GM18858 (cell line): ENCODE measurements around the gene TMEM47.

Source experiments
- ATAC-seq: cut with Tn5 transposase; IDR thresholded peaks from one replicate; pipeline ENCODE4 v1.9.1; 2021; ENCODE audit not compliant: unreplicated experiment

The TMEM47 gene

DNA sequence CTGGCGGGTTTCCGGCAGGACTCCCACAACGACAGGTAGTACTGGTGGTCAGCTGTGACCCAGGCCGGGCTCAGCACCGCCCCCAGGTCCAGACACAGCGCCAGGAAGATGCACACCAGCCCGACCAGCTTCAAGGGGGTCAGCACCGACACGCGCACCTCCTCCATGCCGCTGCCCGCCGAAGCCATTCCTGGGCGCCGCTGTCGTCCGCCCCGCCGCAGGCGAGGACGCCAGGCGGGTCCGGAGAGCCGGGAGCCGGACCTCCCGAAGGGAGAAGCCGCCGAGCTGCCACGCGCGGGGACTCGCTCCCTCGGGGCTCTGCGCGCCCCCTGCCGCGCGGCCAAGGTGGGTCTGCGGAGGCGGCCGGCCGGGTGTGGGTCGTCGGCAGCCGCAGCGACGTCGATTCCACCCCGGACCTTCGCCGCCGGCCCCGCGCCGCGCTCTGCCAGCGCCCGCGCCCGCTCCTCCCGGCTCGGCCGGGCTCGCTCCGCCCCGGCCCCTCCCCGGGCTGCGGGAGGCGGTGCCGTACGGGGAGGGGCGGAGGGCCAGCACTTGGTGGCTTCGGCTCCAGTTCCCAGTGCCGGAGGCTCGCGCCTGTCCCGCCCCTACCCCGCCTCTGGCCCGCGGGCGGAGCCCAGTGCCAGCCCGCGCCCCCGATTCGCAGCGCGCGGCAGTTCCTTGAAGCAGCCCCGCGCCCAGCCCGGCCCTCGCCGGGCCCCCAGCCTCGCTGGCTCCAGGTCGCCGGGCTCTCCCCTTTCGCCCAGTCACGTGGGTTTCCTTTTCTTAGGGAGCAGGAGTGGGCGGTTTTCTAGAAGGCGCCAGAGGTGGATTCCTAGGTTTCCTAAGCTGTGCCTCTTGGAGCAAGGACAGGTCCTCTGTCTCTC lies at the start of gene TMEM47:
TSS of gene TMEM47 (minus strand) at position 444 of the 884 bp plus-strand sequence. CDS start at position 188, 256 bp downstream.
- no peak for ATAC-seq

DNA sequence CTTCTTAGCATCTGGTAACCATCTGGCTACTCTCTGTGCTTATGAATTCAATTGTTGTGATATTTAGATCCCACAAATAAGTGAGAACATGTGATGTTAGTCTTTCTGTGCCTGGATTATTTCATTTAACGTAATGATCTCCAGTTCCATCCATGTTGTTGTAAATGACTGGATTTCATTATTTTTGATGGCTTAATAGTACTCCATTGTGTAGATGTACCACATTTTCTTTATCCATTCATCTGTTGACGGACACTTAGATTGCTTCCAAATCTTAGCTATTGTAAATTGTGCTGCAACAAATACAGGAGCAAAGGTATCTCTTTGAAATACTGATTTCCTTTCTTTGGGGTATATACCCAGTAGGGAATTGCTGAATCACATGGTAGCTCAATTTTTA lies 30.0 kb upstream of the TMEM47 start:
- no peak for ATAC-seq

DNA sequence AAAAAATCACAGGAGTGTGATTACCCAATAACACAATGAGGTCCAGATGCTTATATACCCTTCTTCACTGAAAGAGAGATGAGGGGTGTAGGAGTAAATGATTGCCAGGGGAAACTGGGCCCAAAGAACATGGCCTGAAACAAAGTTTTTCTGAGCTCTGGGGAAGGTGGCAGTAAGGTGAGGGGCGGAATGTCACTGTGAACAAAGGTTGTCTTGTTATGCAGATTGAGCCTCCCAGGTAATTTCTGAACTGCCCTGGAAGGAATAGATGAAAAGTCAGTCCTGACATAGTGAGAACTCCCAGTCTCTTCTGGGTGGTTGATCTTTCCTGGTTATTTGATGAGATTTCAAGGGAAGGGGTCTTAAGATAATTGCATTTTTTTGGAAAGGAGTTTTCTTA lies 2.5 kb upstream of the TMEM47 start:
- ATAC-seq = no peak

DNA sequence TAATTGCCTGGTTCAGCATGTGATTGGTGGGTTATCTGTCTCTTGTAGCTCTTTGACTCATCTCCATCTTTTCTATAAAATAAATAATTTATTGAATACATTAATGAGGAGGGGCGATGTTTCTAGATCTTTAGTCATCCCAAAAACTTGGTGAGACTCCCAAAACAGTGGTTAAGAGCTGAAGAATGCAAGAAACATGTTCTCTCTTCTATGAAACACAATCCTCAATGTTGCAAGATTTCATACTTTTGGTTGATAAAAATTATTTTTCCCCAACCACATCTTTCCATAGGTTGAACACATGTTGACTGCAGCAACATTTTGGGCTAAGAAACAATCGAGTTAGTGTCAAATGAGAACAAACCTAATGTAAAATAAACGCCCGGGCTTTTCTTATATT lies 1.2 kb upstream of the TMEM47 start:
- no peak for ATAC-seq

DNA sequence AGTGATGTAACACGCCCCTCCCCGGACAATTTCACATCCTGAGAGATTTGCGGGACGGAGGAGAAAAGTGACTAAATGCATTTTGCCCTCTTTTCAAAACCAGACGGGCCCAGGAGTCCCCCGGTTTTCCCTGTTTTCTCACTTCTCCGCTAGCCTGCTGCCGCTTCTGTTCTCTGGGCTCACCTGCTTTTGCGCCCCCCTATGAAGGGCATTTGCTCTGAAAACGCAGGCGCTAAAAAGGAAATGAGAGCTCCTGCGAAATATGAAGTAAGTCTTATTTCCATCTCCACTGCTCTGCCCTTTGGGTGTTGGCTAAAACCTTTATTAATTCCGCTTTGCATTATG lies 613 bp upstream of the TMEM47 start:
- no peak for ATAC-seq

DNA sequence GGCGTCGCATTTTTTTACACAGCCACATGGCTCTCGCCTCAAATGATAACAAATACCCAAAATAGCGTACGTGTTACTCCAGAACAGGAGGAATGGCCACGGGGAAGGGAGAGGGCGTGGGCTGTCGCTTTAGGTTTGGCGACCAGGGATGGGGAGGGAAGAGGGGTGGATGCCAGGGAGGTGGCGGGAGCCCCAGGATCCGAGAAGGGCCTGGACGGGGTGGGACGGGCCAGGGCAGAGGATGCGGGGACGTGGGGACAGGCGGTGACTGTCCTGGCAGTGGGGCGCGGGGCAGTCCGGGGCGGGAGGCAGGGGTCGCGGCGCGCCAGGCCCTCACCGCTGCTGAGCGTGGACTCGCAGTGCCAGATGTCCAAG lies 631 bp downstream of the TMEM47 start:
- no peak for ATAC-seq

DNA sequence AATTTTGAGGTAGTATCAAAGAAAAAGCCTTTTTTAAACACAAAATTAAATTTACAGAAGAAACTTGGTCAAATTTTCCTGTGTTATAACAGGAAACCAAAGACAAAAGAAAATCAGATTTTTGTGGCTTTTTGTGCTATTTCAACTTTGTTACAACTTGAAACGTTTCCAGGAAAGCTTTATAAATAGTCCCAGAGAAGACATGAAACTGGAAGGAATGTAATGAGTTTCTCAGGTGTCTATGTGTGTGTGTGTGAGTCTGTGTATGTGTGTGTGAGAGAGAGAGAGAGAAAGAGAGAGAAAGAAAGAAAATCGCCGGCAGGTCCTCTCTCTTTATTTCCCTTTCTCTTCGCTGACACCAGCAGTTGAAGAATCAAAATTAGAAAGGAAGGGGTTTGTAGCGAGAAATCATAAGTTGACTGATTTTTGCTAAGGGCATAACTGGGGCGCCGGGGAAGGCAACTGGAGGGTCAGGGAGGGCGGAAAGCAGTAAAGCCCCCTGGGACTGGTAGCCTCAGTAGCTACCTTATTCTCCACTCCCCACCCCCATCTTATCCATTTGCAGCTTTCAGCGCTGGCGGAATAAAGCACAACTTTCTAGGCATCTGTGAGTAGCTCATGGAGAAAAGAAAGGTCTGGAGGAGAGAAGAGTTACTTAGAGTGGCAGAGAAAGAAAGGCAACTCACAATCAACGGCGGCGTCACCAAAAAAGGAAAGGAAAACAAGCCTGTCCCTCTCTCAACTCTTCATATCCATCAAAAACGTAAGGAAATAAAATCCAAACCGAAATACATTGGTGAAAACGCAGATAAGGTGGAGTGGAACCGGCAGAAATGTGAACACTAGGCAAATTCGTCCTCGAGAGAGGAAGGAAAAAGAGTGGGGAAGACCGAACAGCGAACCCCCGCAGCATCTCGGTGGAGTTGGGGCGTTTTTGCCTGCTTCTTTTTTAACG lies 1.3 kb downstream of the TMEM47 start:
- ATAC-seq = no peak

DNA sequence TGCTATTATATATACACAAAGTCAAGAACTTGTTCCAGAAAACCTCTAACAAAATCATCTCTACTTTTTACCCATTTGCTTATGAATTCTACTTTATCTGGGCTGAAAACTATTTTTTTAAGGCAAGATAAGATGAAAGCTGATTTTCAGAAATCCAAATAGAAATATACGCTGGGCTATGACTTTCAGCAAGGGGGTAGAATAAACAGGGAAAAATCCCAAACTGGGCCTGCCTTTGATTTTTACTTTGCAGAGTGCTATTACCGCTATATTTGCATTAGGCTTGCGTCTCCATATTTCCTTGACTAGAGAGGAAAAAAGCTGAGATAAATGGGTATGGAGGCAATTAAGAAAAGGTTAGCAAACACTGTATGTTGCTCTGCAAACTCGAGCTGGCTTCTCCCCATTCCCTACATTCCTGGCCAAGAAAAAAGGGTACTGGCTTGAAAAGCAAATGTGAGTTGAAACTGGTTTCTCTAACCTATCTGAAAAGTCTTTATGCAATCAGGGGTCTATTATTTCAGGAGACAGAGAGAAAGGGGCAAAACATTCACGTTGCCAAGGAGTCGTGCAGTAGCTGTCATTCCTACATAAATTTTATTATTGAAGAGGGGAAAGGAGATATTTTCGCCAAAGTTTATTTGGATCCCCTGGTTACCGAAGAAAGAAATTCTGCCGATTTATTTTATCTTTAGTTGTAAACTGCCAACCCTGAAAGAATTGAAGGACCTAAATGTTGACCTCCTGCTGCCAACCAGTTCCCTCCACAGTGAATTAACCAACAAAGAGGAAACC lies 2.2 kb downstream of the TMEM47 start:
- ATAC-seq = no peak

DNA sequence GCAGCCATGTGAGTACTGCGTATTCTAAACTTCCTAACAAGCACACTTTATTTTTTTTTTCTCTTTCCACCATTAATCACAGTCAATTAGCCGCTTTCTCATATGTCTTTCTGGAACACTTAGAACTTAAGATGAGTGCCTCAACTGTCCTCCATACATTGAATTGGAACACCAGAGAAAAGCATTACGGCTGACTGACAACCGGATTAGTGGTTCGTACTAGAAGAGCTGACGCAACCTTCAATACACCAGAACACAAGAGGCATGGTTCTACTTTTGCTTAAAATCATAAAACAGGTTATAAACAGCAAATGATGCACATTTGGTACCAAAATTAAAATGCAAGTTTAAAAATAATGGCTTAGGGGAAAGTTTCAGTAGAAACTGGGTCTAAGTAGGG lies 3.3 kb downstream of the TMEM47 start:
- no peak for ATAC-seq

DNA sequence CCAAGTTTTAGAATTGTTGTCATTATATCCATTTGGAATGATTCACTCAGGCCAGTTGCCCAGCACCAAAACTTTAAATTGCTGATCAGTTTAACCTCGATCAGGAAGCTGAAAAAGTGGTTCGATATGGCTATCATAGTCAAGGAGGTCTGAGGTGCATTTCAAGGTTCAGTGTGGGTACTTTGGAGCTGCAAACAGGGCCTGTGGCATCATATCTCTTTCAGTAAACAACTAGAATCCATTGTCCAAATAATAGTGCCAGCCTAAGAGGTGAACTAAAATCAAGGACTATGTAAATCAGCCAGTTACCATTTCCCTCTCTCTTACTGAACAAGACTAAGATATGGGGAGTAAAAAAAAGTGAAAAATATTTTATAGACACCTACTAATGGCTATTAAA lies 14.2 kb downstream of the TMEM47 start:
- no peak for ATAC-seq

DNA sequence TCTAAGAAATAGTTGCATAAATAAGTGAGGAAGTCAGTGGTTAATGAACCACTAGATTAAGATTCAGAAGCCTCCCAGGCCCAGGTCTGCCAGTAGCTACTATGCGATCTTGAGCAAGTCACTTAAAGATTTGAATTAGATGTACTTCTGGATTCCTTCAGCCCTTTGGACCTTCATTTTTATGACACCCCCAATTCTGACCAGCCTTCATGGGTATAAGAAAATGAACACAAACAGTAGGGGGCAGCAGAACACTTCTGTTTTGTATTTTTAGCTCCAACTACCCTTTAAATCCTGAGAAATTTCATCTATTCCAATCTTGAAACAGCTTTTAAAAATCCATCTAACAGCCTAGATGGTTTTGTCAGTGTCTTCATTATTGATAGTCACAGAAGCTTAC lies 19.0 kb downstream of the TMEM47 start:
- ATAC-seq = no peak

DNA sequence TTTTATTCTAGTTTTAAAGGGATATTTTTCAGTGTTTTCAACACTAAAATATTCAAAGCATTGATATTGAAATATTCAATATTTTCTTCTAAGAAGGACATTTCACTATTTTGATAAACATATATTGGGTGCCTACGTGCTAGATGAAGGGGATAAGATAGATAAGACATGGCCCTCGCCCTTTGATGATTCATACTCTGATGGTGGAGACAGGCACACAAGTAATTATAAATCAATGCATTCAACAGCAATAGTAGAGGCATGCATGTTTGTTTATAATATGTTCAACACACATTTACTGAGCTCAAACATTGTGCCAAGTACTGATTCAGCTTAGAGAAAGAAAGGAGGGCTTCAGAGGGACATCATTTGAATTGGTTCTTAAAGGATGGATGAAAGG lies 22.7 kb downstream of the TMEM47 start:
- ATAC-seq = no peak

DNA sequence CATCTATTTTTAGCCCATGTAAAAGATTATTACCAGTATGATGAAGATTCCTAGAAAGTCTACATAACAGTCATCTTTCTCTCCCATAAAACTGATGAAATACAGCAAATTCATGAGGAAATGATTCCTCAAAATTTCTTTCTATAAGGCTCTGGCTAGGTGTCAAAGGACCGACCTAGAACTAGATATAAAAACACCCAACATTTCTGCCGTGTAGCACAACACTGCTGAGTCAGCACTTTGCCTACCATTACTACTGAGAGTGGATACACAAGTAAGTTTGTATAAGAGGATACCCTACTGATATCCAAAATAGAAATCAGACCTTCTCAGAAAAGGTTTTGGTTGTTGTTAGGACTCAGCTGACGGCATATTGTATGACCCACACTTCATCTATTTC lies 24.7 kb downstream of the TMEM47 start:
- ATAC-seq = no peak

DNA sequence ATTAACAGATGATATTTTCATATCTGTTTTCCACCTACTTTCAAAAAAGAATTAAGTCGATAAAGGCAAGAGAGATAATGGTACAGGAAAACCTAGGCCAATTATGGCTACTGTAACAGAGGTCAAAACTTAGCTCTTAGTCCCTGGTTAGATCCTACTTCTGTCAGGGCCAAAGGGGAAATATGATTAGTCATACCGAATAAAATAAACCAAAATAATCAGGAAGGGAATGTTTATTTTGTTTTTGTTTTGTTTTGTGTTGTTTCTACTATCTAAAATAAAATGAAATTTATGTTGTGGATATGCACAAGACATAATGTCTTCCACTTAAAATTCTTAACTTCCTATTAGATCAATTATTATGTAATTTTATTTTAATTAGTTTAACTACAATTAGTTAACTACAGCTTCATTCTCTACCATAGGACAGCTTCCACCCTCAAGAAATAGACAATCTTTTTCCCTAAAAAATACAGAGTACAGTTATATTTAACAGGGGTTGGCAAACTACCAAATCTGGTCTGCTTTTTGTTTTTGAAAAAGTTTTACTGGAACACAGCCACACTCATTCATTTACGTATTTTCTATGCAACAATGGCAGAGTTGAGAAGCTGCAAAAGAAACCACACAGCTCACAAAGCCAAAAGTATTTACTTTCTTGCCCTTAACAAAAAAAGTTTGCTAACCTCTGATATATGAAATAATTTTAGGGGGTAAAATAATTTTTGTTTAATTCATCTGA lies 25.4 kb downstream of the TMEM47 start:
- no peak for ATAC-seq

DNA sequence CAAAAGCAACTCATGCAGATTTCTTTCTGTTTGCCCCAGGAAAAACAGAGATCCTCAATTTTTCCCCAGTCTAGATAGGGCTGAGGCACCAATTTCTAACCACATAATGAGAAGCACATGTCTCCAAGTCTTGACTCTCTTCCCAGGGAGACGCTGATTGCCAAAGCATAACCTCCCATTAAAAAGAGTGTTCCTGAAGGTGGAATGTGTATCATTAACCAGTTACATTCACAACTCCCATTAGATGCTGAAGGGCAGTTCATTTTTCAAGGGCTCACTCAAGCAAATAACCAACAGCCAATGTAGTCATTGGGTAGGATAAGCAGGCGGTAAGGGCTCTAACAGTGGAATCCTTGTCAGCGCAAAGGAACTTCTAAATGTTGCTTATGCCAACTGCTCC lies 27.5 kb downstream of the TMEM47 start:
- no peak for ATAC-seq

DNA sequence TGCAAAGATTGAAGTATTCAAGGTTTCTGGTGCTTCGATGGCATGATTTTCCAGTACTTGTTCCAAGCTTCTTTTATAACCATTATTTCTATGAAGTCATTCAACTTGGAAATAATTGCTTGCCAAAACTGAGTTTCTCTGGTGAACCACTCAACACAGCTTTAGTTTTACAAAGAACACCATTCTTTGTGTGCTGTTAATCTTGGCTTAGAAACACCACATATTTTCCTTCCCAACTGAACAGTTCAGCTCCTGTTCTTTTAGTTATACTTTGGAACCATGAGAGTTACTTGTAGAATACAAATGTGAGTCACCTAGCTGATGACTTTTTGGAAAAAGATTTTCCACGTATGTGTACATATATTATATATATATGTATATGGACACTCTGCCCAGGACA lies 32.7 kb downstream of the TMEM47 start:
- ATAC-seq = no peak

DNA sequence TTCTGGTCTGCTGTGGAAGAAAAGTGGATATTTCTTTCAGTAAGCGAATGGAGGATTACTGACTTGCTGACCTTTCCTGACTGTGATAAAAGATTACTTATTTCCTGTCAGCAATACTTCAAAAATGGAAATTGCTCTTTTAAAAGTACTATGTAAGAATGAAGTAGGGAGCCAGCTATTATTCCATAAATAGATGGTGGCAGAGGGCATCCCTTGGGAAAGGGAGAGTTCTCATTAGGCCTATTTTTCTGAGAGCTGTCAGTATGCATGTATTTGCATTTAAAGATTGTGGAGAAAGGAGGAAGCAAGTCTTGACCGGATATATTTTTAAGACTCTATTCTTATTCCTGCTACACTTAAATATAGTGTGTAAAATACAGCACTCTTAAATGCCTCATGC lies 37.2 kb downstream of the TMEM47 start:
- no peak for ATAC-seq

DNA sequence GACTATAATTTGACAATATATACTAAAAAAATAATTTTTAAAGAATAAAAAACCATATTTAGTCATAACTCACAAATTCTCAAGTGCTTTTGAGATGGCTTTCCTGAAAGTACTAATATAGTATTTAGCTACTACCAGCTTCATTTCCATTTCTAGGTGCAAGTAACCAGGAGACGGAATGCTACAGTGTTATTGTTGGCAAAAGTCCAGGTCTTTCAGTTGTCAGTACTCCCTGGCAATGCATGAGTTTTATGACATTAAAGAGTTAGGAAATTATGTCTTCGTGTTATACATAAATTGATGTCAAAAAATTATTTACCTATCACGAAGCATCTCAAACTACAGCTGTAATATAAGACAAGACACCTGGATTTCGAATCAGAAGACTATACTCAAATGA lies 45.0 kb downstream of the TMEM47 start:
- no peak for ATAC-seq

DNA sequence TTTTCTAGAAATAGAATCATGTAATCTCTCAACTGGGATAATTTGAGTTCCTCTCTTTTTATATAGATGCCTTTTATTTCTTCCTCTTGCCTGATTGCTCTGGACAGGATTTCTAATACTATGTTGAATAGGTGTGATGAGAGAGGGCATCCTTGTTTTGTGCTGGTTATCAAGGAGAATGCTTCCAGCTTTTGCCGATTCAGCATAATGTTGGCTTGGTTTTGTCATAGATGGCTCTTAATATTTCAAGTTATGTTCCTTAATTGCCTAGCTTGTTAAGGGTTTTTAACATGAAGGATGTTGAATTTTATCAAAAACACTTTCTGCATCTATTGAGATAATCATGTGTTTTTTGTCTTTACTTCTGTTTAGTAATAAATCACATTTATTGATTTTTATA lies 58.7 kb downstream of the TMEM47 start:
- no peak for ATAC-seq

DNA sequence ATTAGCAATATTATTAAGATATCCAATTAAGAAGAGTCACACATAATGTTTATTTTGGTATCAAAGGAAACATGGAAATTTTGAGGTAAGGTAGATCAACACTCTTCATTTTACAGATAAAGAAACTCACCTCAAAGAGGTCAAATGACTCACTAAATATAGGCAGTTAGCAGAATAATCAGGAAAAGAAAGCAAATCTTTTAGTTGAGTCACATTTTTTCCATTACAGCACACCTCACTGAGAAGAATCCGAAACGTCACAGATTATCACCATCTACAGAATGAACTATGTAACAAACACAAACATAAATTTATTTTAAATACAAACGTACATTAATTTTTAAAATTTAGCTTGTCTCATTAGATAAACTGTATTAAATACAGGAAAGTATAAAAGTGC lies 70.1 kb downstream of the TMEM47 start:
- no peak for ATAC-seq
